ENCODE data around the gene NEFH. TPM values are rescaled to one million over a fixed set of nuclear protein-coding genes. Genes with fewer than 3 reads are reported as not detected.
A peak's percentile ranks its signal among the peaks of the same experiment; 100 is the strongest.

The NEFH gene, protein sequence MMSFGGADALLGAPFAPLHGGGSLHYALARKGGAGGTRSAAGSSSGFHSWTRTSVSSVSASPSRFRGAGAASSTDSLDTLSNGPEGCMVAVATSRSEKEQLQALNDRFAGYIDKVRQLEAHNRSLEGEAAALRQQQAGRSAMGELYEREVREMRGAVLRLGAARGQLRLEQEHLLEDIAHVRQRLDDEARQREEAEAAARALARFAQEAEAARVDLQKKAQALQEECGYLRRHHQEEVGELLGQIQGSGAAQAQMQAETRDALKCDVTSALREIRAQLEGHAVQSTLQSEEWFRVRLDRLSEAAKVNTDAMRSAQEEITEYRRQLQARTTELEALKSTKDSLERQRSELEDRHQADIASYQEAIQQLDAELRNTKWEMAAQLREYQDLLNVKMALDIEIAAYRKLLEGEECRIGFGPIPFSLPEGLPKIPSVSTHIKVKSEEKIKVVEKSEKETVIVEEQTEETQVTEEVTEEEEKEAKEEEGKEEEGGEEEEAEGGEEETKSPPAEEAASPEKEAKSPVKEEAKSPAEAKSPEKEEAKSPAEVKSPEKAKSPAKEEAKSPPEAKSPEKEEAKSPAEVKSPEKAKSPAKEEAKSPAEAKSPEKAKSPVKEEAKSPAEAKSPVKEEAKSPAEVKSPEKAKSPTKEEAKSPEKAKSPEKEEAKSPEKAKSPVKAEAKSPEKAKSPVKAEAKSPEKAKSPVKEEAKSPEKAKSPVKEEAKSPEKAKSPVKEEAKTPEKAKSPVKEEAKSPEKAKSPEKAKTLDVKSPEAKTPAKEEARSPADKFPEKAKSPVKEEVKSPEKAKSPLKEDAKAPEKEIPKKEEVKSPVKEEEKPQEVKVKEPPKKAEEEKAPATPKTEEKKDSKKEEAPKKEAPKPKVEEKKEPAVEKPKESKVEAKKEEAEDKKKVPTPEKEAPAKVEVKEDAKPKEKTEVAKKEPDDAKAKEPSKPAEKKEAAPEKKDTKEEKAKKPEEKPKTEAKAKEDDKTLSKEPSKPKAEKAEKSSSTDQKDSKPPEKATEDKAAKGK
- 100 to 1,000 TPM; 149 to 887 TPM for total RNA-seq

DNA sequence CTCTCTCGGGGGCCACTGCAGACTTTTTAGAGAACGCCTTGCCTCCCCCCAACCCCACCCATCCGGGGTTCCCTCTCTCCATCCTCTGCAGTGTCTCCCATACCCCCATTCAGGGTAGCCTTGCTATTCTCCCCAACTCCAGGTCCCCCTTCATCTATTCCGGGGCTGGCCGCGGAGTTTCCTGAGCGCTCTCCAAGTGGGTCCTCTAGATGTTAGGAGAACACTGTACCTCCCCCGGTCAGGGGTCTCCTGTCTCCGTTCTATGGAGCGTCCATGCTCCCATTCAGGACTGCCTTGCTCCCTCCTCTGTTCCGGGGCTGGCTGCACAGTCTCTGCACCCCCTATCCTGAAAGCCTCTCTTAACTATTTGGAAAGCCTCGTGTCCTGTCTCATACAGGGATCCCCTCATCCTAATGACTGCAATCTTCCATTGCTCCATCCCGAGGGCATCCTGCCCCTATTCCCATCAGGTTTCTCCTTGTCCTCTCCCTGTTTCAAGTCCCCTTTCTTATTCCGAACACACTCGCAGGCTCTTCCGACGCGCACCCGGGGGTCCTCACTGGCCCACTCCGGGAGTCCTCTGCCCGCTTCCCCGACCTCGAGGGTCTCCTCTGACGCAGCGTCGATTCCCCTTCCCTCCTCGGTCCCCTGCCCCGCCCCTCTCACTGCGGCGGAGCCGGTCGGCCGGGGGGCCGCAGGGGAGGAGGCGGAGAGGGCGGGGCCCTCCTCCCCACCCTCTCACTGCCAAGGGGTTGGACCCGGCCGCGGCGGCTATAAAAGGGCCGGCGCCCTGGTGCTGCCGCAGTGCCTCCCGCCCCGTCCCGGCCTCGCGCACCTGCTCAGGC lies at the start of gene NEFH:
TSS of gene NEFH (plus strand) at position 802 of the 845 bp plus-strand sequence. CDS start 45 bp downstream, outside the sequence.
- WGBS = 10% methylated on average over 34 of the region's 48 CpGs
- TF ChIP-seq POLR2A (IDR thresholded peaks at IDR 0.05) = no peak
- TF ChIP-seq, protein P1, sequence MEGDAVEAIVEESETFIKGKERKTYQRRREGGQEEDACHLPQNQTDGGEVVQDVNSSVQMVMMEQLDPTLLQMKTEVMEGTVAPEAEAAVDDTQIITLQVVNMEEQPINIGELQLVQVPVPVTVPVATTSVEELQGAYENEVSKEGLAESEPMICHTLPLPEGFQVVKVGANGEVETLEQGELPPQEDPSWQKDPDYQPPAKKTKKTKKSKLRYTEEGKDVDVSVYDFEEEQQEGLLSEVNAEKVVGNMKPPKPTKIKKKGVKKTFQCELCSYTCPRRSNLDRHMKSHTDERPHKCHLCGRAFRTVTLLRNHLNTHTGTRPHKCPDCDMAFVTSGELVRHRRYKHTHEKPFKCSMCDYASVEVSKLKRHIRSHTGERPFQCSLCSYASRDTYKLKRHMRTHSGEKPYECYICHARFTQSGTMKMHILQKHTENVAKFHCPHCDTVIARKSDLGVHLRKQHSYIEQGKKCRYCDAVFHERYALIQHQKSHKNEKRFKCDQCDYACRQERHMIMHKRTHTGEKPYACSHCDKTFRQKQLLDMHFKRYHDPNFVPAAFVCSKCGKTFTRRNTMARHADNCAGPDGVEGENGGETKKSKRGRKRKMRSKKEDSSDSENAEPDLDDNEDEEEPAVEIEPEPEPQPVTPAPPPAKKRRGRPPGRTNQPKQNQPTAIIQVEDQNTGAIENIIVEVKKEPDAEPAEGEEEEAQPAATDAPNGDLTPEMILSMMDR (IDR thresholded peaks at IDR 0.05) = no peak
- TF ChIP-seq POLR2AphosphoS5 (IDR thresholded peaks at IDR 0.05) = no peak
- Histone ChIP-seq H3K36me3 (no peaks in the 10 kb centered on the region), H3K4me3 (peak within 1 kb of the TSS; percentile 36 to 38), H3K4me1 (replicated peaks) (peaks cover 4% of the 10 kb centered on the region), H3K27me3 (replicated peaks; ENCODE audit: insufficient read depth) (peaks cover 7% of the 10 kb centered on the region), H3K27ac (peak within 1 kb of the TSS in 1 of 2 donors; percentile 23), H3K9me3 (no peaks in the 10 kb centered on the region)
- no peak for DNase-seq (ENCODE audit: low spot score)
- intact Hi-C loops (cut with DNase I) = no loop called here

DNA sequence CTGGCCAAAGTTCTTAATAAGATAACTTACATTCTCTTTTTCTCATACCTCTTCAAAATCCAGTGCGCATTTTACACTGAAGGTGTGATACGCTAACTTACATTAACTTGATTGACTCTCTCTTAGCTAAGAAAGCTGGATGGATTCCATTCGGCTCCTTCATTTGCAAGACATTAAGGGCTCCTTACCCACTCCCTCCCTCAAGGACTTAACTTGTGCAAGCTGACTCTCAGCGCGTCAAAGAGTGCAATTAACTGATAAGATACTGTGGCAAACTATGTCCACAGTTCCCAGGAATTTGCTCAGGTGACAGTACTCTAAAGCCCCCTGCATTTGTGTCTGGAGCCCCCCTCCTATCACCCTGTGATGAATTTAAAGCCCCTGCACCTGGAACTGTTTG lies 48.0 kb upstream of the NEFH start:
- intact Hi-C loops (cut with DNase I) = no loop called here
- Histone ChIP-seq H3K4me1 (replicated peaks) (no peaks in the 10 kb centered on the region), H3K36me3 (no peaks in the 10 kb centered on the region), H3K27me3 (replicated peaks; ENCODE audit: insufficient read depth) (no peaks in the 10 kb centered on the region), H3K4me3 (no peak overlapping the region), H3K9me3 (no peaks in the 10 kb centered on the region), H3K27ac (no peak overlapping the region)
- TF ChIP-seq POLR2A (IDR thresholded peaks at IDR 0.05) = no peak
- no peak for TF ChIP-seq POLR2AphosphoS5 (IDR thresholded peaks at IDR 0.05)
- TF ChIP-seq, protein P1 (IDR thresholded peaks at IDR 0.05) = no peak
- DNase-seq (ENCODE audit: low spot score) = no peak
- WGBS = 48% methylated on average over 5 of the region's 5 CpGs

DNA sequence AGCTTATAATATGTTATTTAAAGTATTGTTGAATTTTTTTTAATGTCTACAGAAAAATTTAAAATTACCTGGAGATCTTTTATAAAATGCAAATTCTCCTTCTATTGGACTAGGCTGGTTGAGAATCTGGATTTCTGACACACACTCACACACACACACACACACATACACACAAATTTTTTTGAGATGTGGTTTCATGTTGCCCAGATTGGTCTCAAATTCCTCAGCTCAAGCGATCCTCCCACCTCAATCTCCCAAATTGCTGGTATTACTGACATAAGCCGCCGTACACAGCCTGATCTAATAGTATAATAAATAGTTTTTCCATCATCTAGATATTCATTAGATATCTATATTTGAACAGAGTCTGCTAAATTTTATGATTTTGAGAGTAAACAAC lies 46.2 kb upstream of the NEFH start:
- Histone ChIP-seq H3K9me3 (no peaks in the 10 kb centered on the region), H3K36me3 (no peaks in the 10 kb centered on the region), H3K27ac (no peak overlapping the region), H3K27me3 (replicated peaks; ENCODE audit: insufficient read depth) (no peaks in the 10 kb centered on the region), H3K4me1 (replicated peaks) (no peaks in the 10 kb centered on the region), H3K4me3 (no peak overlapping the region)
- TF ChIP-seq, protein P1 (IDR thresholded peaks at IDR 0.05) = no peak
- TF ChIP-seq POLR2A (IDR thresholded peaks at IDR 0.05) (no peak), POLR2AphosphoS5 (IDR thresholded peaks at IDR 0.05) (no peak)
- WGBS = 83% methylated on average over 3 of the region's 3 CpGs
- DNase-seq (ENCODE audit: low spot score) = no peak
- intact Hi-C loops (cut with DNase I) = no loop called here

DNA sequence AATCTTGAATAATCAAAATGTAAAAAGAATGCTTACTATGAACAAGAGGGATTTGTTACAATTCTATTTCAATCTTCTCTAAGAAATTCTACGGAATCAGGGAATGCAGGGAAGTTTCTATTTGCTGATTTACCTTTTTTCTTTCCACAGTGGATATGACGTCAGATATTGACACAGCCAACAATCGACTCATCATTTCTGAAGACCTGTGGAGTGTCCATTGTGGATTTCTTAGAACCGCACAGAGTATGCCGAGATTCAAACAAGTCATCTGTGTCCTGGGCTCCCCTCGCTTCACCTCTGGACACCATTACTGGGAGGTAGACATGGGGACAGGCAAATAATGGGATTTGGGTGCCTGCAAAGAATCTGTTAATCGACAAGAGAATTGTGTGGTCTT lies 45.7 kb upstream of the NEFH start:
- 71% methylated on average over 7 of the region's 7 CpGs for WGBS
- H3K4me1 ChIP-seq (replicated peaks) = no peaks in the 10 kb centered on the region
- intact Hi-C loops (cut with DNase I) = no loop called here
- H3K9me3 ChIP-seq = no peaks in the 10 kb centered on the region
- H3K36me3 ChIP-seq = no peaks in the 10 kb centered on the region
- TF ChIP-seq POLR2A (IDR thresholded peaks at IDR 0.05) = no peak
- TF ChIP-seq POLR2AphosphoS5 (IDR thresholded peaks at IDR 0.05) = no peak
- TF ChIP-seq, protein P1 (IDR thresholded peaks at IDR 0.05) = no peak
- no peak for DNase-seq (ENCODE audit: low spot score)
- H3K27me3 ChIP-seq (replicated peaks; ENCODE audit: insufficient read depth) = no peaks in the 10 kb centered on the region
- no peak overlapping the region for H3K4me3 ChIP-seq
- no peak overlapping the region for H3K27ac ChIP-seq
